ENCODE data around the gene ARHGAP33.

Gene ARHGAP33

GRCh38 chr19:35733180-35734125 lies 41.9 kb upstream of the ARHGAP33 start:
- DNase-seq, result no peak
- Histone ChIP-seq H3K4me3 (ENCODE audit: low read depth, low read length) (no peak overlapping the region), H3K9me3 (no peaks in the 10 kb centered on the region), H3K4me1 (no peaks in the 10 kb centered on the region), H3K27me3 (no peaks in the 10 kb centered on the region), H3K36me3 (peaks cover 90% of the 10 kb centered on the region)
- TF ChIP-seq CTCF (IDR thresholded peaks at IDR 0.05; ENCODE audit: low read depth, low read length), result no peak

- DNase-seq, result no peak
- Histone ChIP-seq H3K27me3 (no peaks in the 10 kb centered on the region), H3K36me3 (peaks cover 82% of the 10 kb centered on the region), H3K9me3 (no peaks in the 10 kb centered on the region), H3K4me1 (no peaks in the 10 kb centered on the region), H3K4me3 (ENCODE audit: low read depth, low read length) (no peak overlapping the region)
- no peak for TF ChIP-seq CTCF (IDR thresholded peaks at IDR 0.05; ENCODE audit: low read depth, low read length)
These were observed 41.1 kb upstream of the ARHGAP33 start for GRCh38 chr19:35734273-35734672.

DNA sequence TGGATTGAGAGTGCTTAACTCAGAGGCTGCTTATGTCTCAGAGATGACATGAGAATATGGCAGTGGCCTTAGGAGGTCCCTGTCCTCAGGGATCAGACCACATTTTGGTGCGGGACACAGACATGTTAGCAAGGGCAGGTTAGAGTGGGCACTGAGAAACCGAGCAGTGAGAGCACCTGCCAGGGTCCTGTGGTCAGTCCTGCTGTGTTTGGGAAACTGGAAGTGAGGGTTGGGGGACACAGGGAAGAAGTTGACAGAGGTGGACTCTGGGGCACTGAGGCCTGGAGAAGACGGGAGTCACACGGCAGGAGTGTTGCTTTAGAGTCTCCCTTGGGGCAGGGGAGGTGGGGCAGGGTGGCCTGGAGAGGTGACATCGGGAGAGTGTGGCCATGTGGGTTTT lies 40.5 kb upstream of the ARHGAP33 start:
- no peak for DNase-seq
- no peaks in the 10 kb centered on the region for H3K9me3 ChIP-seq
- no peak for TF ChIP-seq CTCF (IDR thresholded peaks at IDR 0.05; ENCODE audit: low read depth, low read length)
- H3K27me3 ChIP-seq, result no peaks in the 10 kb centered on the region
- H3K36me3 ChIP-seq, result peaks cover 76% of the 10 kb centered on the region
- H3K4me1 ChIP-seq, result no peaks in the 10 kb centered on the region
- H3K4me3 ChIP-seq (ENCODE audit: low read depth, low read length), result no peak overlapping the region

DNA sequence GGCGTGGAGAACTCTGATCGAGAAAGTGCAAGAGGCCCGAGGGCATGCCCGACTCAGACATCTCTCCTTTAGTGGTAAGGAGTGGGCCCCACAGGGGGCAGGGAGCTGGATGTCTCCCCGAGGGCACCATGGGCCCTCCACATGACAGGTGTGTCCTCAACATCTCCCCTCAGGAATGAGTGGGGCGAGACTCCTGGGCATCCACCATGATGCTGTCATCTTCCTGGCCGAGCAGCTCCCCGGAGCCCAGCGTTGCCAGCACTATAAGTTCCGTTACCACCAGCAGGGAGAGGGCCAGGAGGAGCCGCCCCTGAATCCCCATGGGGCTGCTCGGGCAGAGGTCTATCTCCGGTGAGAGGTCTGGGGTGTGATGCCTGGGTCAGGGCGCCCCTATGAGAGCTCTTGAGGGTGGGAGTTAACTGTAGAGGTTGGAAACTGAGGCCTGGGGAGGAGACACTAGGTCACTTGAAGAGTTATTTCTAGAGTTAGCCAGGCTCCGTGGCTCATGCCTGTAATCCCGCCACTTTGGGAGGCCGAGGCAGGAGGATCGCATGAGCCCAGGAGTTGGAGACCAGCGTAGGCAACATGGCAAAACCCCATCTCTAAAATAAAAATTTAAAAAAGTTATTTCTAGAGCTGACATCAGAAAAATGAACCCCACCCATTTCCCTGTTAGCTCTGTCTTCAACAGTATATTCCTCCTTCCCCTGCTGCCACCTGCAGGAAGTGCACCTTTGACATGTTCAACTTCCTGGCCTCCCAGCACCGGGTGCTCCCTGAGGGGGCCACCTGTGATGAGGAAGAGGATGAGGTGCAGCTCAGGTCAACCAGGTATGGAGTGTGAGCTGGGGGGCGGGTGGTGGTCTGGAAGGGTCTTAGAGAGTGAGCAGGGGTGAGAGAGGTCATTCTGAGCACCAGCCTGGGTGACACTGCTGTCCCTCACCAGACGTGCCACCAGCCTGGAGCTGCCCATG lies 38.2 kb upstream of the ARHGAP33 start:
- no peak for DNase-seq
- no peaks in the 10 kb centered on the region for H3K9me3 ChIP-seq
- H3K27me3 ChIP-seq, result no peaks in the 10 kb centered on the region
- H3K4me3 ChIP-seq (ENCODE audit: low read depth, low read length), result no peak overlapping the region
- H3K36me3 ChIP-seq, result peaks cover 53% of the 10 kb centered on the region
- peak; percentile 28 for TF ChIP-seq CTCF (IDR thresholded peaks at IDR 0.05; ENCODE audit: low read depth, low read length)
- H3K4me1 ChIP-seq, result no peaks in the 10 kb centered on the region

DNA sequence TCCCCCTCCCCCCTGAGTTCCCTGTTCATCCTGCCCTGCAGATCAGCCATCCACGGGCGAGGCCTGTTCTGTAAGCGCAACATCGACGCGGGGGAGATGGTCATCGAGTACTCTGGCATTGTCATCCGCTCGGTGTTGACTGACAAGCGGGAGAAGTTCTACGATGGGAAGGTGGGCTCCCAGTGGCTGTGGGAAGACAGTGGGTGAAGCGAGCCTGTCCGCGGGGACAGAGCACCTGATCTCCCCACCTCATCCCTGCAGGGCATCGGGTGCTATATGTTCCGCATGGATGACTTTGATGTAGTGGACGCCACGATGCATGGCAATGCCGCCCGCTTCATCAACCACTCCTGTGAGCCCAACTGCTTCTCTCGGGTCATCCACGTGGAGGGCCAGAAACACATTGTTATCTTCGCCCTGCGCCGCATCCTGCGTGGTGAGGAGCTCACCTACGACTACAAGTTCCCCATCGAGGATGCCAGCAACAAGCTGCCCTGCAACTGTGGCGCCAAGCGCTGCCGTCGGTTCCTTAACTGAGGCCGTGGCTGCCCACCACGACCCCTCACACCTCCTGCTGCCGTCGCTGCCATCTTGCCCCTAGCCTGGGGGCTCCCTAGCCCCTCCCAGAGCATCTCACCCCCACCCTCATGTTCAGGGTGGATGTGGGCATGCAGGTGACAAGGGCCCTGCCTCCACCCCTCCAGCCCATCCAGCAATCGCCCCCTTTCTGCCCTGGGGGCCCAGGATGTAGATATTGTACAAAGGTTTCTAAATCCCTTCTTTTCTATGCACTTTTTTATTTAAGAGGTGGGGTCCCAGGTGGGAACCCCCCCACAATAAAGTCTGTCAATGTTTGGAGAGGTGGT lies 37.1 kb upstream of the ARHGAP33 start:
- Histone ChIP-seq H3K9me3 (no peaks in the 10 kb centered on the region), H3K27me3 (no peaks in the 10 kb centered on the region), H3K4me1 (no peaks in the 10 kb centered on the region), H3K4me3 (ENCODE audit: low read depth, low read length) (no peak overlapping the region), H3K36me3 (peaks cover 45% of the 10 kb centered on the region)
- no peak for TF ChIP-seq CTCF (IDR thresholded peaks at IDR 0.05; ENCODE audit: low read depth, low read length)
- DNase-seq, result no peak

Measured in BE2C (cell line).